HFF-Myc (cell line): ENCODE data around the gene LURAP1L.

Experiments used
- DNase-seq: peaks from one replicate; pipeline ENCODE4 v3.0.0-alpha.2; 2011; ENCODE audit warnings: low read depth; ENCODE audit errors: extremely low read depth
- H3K4me3 ChIP-seq: replicated peaks from 2 replicates; pipeline ENCODE4 v1.5.1; 2011; ENCODE audit warnings: low read depth, mild to moderate bottlenecking, control low read depth, low read length
- TF ChIP-seq, protein P1 (sequence below): IDR thresholded peaks from 2 replicates; pipeline ENCODE4 v1.5.1; 2012; ENCODE audit warnings: mild to moderate bottlenecking, low read depth, low read length, control low read depth; ENCODE audit errors: missing control alignments

Gene LURAP1L

DNA sequence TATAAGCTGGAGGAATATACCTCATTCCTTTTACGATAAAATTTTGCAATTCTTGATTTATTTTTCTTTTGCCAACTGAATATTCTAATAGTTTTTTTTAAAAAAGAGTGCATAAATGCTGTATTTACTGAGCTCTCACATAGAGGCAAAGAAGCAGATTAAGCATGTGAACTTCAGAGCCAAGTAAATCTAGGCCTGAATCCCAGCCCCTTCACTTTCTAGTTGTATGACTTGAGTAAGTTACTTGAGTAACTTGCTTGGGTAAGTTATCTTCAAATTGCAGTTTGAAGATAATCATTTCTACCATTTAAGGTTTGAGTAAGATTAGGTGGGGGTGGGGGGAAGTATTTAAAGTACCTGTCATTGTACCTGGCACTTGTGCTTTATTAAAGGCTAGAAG lies 21.8 kb downstream of the LURAP1L start:
- TF ChIP-seq, protein P1, sequence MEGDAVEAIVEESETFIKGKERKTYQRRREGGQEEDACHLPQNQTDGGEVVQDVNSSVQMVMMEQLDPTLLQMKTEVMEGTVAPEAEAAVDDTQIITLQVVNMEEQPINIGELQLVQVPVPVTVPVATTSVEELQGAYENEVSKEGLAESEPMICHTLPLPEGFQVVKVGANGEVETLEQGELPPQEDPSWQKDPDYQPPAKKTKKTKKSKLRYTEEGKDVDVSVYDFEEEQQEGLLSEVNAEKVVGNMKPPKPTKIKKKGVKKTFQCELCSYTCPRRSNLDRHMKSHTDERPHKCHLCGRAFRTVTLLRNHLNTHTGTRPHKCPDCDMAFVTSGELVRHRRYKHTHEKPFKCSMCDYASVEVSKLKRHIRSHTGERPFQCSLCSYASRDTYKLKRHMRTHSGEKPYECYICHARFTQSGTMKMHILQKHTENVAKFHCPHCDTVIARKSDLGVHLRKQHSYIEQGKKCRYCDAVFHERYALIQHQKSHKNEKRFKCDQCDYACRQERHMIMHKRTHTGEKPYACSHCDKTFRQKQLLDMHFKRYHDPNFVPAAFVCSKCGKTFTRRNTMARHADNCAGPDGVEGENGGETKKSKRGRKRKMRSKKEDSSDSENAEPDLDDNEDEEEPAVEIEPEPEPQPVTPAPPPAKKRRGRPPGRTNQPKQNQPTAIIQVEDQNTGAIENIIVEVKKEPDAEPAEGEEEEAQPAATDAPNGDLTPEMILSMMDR = no peak
- no peak for DNase-seq
- no peak overlapping the region for H3K4me3 ChIP-seq

DNA sequence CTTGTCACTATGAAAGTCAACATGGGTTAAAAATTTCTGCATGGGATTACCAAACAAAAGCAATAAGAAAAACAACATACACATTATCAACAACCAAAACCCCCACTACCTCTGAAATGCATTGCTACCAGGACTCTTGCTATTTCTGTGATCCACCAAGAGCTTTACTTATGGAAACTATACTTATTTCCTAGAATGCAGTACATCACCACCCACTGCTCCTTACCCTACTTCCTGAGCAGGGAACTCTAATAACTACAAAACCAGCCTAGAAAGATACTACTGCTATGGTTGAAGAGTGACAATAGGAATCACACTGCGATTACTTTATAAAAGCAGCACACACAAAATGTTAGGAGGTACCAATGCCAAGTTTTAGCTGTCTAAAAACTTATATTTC lies 22.2 kb downstream of the LURAP1L start:
- H3K4me3 ChIP-seq = no peak overlapping the region
- DNase-seq = no peak
- TF ChIP-seq, protein P1 = no peak

DNA sequence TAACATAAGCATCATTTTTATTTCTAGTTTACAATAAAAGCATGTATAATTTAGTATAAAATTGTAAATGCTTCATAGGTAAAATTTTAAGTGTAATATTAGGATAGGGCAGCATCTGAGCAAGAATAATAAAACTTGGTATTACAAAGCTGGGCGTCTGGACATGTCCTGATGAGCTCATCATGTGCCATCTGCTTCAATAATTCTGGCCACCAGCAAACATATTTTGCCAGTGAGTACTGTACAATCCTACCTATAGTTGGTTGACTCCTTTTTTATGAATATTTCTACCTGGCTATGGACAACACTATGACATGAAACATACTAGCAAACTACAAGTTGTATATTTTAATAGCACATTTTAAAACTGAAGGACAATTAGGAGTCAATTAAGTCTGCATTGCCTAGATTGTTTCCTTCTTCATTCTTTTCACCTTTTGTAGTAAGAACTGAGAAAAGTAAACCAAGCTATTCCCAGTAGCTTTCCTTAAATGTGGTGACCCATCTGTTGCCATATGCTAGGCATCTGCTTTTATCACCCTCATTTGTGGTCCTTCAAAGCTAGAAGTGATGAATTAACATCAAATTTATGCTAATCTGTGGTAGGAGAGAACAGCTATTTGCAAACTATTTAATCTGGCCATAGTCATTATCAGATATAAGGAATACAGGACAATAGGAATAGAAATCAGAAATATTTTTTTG lies 23.4 kb downstream of the LURAP1L start:
- TF ChIP-seq, protein P1 = no peak
- DNase-seq = no peak

DNA sequence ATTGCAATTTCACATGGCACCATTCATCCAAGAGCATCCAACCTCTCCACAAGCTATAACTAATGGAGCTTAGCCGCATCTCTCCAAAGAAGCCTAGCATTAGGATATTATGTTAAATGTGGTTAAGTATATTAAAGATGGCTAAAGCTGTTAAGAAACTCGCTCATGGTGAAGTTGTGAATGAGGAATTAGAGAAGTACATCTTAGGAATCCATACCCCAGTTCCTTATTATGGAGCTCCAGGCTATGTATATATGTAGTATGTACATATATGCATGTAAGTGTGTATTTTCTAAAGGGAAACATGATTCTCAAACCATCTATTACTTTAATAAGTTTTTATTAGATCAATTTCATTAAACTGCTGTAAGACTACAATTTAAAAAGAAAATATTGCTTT lies 26.4 kb downstream of the LURAP1L start:
- no peak overlapping the region for H3K4me3 ChIP-seq
- no peak for DNase-seq
- TF ChIP-seq, protein P1 = no peak

More for the DNA sequence above, 23.4 kb downstream of the LURAP1L start:
- H3K4me3 ChIP-seq = no peak overlapping the region

DNA sequence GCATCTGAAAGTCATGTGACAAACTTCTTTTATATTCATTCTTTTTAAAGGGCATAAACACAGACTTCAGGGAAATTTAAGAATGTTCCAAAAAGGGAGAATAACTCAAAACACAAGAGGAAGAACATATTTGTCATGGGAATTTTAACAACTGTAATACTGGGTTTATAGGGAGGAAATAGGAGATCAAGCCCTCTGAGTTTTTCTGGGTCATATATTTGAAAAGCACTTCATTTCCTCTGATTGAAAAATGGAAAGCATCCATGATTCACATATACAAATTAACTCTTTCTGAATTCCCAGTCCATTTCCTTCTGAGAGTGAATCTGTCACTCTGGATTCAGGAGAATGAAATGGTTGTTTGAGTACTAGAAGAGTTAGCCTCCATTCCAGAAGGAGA lies 26.8 kb downstream of the LURAP1L start:
- DNase-seq = no peak
- TF ChIP-seq, protein P1 = no peak
- no peak overlapping the region for H3K4me3 ChIP-seq

DNA sequence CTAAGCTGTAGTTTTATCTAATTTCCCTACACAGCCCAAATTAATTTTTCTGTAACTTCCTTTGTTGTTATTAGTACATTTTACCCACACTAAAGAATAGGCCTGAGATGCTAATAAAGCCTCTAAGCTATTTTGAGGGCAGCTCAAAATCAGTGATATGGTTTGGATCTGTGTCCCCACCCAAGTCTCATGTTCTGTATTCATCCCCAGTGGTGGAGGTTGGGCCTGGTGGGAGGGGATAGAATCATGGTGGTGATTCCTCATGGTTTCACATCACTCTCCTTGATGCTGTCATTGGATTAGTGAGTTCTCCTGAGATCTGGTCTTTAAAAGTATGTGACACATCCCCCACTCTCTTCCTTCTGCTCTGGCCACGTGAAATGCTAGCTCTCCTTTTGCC lies 27.3 kb downstream of the LURAP1L start:
- DNase-seq = no peak
- no peak overlapping the region for H3K4me3 ChIP-seq
- TF ChIP-seq, protein P1 = no peak

DNA sequence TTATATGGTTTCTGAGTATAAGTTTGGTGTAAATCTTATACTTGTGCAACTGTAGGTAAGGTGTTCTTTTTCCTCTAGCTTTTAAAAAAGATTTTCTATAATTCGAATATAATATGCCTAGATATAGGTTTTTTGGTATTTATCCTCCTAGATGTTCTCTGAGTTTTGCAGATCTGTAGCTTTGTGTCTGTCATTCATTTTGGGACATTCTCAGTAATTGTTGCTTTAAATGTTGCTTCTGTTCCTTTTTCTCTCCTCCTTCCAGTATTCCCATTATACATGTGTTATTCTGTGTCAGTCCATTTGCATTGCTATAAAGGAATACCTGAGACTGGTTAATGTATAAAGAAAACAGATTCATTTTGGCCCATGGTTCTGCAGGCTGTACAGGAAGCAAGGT lies 33.7 kb downstream of the LURAP1L start:
- no peak overlapping the region for H3K4me3 ChIP-seq
- TF ChIP-seq, protein P1 = no peak
- no peak for DNase-seq
